C4-2B (cell line): Measurements from ENCODE around the gene NAP1L4.

Experiments used
- H3K27ac ChIP-seq: fragments of 450-650 bp; 2 replicates; pipeline ENCODE4 v1.5.1; 2017
- ZFX ChIP-seq: fragments of 450-650 bp; IDR thresholded peaks from 2 replicates; pipeline ENCODE4 v1.6.1; 2017
- TF ChIP-seq, protein P1 (sequence below): fragments of 450-650 bp; conservative IDR thresholded peaks from 2 replicates; pipeline ENCODE4 v1.5.1; 2017; ENCODE audit warnings: mild to moderate bottlenecking

Gene NAP1L4

DNA sequence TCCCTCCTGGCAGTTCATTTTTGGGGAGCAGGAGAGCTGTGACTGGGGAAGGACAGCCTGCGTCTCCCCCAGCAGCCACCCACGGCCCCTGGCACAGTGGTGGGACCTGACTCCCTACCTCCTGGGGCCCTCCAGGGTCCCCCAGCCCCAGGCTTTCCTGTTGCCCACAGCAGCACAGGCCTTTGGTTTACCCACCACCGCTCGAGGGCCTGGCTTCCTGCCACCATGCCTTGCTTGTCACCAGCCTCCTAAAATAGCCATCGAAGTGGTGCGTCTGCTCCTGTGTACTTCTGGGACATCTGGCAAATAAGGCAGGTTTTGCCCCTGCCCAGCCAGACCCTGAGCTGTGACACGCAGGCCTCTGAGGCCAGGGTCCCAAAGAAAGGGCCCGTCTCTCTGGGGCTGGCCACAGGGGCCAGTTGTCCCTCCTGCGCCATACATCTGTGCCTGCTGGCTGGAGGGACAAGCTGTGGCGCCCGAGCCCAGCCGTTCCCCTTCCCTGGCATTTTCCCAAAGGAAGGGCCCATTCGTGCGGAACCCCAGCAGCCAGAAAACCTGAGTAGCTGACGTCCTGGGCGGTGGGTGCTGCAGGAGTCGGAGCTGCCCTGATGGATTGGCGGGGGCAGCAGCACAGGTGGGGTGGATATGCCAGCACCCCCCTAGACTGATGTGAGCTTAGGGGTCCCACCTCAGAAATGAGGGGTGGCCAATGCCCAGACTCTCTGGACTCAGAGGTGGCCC lies 77.5 kb downstream of the NAP1L4 start:
- no peak overlapping the region; the same call in 1 of the 2 replicates for H3K27ac ChIP-seq
- no peak for TF ChIP-seq ZFX
- TF ChIP-seq, protein P1, sequence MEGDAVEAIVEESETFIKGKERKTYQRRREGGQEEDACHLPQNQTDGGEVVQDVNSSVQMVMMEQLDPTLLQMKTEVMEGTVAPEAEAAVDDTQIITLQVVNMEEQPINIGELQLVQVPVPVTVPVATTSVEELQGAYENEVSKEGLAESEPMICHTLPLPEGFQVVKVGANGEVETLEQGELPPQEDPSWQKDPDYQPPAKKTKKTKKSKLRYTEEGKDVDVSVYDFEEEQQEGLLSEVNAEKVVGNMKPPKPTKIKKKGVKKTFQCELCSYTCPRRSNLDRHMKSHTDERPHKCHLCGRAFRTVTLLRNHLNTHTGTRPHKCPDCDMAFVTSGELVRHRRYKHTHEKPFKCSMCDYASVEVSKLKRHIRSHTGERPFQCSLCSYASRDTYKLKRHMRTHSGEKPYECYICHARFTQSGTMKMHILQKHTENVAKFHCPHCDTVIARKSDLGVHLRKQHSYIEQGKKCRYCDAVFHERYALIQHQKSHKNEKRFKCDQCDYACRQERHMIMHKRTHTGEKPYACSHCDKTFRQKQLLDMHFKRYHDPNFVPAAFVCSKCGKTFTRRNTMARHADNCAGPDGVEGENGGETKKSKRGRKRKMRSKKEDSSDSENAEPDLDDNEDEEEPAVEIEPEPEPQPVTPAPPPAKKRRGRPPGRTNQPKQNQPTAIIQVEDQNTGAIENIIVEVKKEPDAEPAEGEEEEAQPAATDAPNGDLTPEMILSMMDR, result no peak

DNA sequence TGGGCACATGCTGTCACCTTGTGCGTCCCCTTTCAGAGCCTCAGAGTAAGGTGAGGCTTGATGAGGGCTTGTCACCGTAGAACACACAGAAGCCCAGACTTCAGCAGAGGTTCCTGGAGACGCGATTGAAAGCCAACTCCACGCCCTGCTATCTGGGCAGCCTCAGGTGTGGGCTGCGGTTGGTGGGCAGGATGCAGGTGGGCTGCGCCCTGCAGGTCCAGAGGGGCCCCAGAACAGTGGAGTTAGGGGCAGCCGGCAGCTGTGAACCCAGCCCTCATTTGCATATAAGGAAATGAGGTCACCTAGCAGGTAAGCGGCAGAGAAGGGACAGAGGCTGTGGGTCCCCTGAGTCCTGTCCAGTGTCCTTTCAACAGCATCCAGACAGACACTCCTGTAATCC lies 78.4 kb downstream of the NAP1L4 start:
- H3K27ac ChIP-seq, result peak overlapping the region; percentile 94
- TF ChIP-seq ZFX, result no peak
- TF ChIP-seq, protein P1, result no peak

DNA sequence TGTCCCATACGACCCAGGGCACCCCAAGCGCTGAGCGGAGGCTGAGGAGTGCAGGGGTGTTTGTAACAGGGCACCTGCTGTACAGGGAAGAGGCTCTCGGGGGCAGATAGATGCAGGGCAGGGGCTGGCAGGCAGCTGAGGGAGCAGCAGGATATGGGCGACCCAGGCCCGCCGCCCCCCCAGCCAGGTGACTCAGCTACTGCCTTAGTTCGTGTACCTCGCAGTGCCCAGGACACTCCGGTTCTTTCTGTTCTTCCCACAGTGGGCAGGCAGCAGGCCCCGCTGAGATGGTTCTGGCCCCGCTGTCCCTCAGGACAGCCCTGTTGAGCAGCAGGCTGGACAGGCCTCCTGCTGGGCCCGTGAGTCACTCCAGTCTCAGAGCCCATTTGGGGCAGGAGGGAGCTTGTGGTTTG lies 79.1 kb downstream of the NAP1L4 start:
- H3K27ac ChIP-seq, result peak overlapping the region; percentile 94

DNA sequence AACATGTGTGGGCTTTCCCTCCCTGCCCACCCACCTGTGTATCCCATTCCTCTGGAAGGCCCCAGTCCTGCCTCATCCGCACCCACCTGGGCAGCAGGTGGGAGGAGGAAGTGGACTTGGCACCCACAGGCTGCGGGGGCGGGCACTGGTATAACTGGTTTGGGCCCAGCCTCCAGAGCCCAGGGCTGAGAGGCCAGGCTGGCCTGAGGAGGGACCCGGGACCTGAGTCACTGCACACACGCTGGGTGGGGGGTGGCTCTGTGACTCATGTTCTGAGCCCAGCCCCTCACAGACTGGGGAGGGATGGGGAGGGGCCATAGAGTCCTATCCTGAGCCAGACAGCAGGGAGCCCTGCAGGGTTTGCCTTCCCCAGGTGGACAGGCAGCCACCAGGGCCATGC lies 79.6 kb downstream of the NAP1L4 start:
- TF ChIP-seq ZFX, result no peak
- TF ChIP-seq, protein P1, result no peak
- H3K27ac ChIP-seq, result peak overlapping the region; percentile 94

More for the DNA sequence above, 79.1 kb downstream of the NAP1L4 start:
- no peak for TF ChIP-seq ZFX
- TF ChIP-seq, protein P1, result no peak

DNA sequence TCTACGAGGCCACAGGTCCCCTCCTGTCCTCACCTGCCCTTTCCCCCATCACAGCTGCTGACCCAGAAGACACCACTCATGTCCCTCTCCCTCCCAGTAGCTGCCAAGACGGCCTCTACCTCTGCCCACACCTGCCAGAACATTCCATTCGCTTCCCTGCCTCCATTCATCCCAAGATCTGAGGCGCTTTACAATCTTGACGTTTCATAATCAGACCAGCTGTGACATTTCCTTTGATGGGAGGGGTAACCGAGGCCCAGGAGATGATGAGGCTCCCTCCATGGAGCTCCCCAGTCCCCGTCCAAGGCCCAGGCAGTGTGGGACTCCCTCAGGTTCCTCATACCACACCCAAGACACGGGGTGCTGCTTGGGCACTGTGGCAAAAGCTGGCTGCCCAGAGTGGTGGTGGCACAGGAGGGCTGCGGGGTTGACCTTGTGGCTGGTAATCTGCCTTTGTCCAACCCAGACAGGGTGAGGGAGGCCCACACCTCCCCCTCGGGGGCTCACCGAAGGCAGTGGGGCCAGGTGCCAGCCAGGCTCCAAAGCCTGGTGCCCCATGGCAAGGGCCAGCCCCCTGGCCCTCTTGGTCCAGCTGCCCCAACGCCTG lies 80.2 kb downstream of the NAP1L4 start:
- peak overlapping the region; percentile 94 for H3K27ac ChIP-seq
- TF ChIP-seq ZFX, result peak; percentile 40; the same call in 1 of the 2 replicates
- TF ChIP-seq, protein P1, result no peak

DNA sequence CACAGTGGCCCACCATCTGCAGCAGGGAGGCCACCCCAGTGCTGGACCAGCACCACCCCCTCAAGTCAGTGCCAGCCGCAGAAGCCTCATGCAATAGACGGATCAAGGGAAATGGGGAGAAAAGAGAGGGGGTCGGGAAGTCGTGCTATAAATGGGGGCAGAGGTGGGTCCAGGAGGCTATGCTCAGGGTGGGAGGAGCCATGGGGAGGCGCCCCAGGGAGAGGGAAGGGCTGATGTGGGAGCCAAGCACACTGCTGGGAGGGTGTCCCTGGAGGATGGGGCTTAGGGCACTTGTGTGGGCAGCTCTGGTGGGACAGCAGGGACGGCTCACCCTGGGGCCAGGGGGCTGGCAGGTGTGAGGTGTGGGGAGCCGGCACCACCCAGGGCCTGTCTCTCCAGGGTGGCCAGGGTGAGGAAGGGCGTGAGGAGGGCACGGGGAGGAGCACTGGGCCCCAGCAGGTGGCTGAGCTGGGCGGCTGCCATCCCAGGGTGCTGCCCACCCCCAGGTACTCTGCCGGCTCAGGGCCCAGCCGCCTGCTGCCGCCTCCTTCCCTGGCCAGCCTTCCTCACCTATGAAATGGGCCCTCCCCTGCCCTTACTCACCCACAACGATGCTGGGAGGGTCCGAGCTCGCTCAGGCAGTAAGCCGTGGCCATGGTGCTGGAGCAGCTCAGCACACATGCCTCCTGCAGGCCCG lies 80.9 kb downstream of the NAP1L4 start:
- H3K27ac ChIP-seq, result peak overlapping the region; percentile 94
- TF ChIP-seq, protein P1, result no peak
- no peak for TF ChIP-seq ZFX

DNA sequence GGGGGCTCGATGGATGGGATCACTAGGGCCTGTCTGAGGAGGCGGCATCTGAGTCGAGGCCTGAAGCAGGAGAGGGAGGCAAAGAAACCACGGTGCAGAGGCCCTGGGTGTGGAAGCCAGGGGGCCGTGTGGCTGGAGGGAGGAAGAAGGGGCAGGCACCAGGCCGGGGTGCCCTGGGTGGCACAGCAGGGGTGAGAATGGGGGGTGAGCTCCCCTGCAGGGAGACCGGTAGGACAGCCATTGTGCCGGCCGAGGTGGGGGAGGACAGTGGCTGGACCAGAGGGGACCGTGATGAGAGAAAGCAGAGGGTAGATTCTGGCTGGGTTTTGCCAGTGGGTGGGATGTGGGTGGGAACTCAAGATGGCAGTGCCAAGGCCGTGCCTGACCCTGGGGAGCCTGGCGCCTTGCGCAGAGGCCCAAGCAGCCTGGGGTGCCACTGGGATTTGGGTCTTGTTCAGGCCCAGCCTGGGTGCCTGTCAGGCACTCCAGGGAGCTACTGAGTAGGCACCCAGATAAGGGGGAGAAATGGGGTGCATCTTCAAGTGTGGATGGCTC lies 81.7 kb downstream of the NAP1L4 start:
- peak overlapping the region; percentile 94 for H3K27ac ChIP-seq
- no peak for TF ChIP-seq ZFX
- TF ChIP-seq, protein P1, result no peak
